Mammary epithelial cell (primary cell): ENCODE measurements around the gene TMEM119.

Source experiments
- CTCF ChIP-seq, 2 donors: IDR thresholded peaks in 1 of 2; conservative IDR thresholded peaks in 1 of 2; 2 replicates each; pipeline ENCODE4 v1.5.1; 2011 to 2012; ENCODE audit warnings: inconsistent platforms in 2 of 2, low read length in 2 of 2, mild to moderate bottlenecking in 2 of 2, control low read depth in 1 of 2, low read depth in 1 of 2; ENCODE audit not compliant: insufficient read depth in 1 of 2; ENCODE audit errors: extremely low read depth in 1 of 2
- EZH2 ChIP-seq: IDR thresholded peaks from 2 replicates; pipeline ENCODE4 v1.6.1; 2012; ENCODE audit warnings: low read length, inconsistent platforms, borderline replicate concordance

- TF ChIP-seq CTCF (conservative IDR thresholded peaks at IDR 0.05 in 1 of 2, IDR thresholded peaks at IDR 0.05 in 1 of 2; ENCODE audit: extremely low read depth in 1 of 2, insufficient read depth in 1 of 2, low read depth in 1 of 2, low read length in 2 of 2) (no peak), EZH2 (no peak)
Observed at GRCh38 chr12:108635201-108635996, 37.5 kb upstream of the TMEM119 start.
